HFFc6 (cell line): ENCODE measurements around the gene LYPD8. TPM values are rescaled to one million over a fixed set of nuclear protein-coding genes. Genes with fewer than 3 reads are reported as not detected.

Experiments
- DNase-seq: peaks from one replicate; pipeline ENCODE4 v3.0.0-alpha.2; 2018
- H3K27ac Mint-ChIP-seq: 2 replicates; pipeline ENCODE4 v1.8.0; 2020; ENCODE audit warnings: mild to moderate bottlenecking, mixed read lengths
- H3K27me3 Mint-ChIP-seq: 2 replicates; pipeline ENCODE4 v1.8.0; 2021; ENCODE audit warnings: mild to moderate bottlenecking, moderate library complexity, mixed read lengths; ENCODE audit not compliant: insufficient read depth
- H3K36me3 Mint-ChIP-seq: 2 replicates; pipeline ENCODE4 v1.8.0; 2021; ENCODE audit warnings: low read depth, mixed read lengths
- H3K4me1 Mint-ChIP-seq: 2 replicates; pipeline ENCODE4 v1.8.0; 2020; ENCODE audit warnings: low read depth, mixed read lengths
- H3K4me3 Mint-ChIP-seq: 2 replicates; pipeline ENCODE4 v1.8.0; 2020; ENCODE audit warnings: mild to moderate bottlenecking, moderate library complexity, mixed read lengths
- H3K9me3 Mint-ChIP-seq: 2 replicates; pipeline ENCODE4 v1.8.0; 2020; ENCODE audit warnings: mild to moderate bottlenecking, mixed read lengths
- total RNA-seq, 6 experiments: library from RNA; stranded (reverse); fragmentation: NEBNext Ultra II Directional; extraction: Animal tissue kit (Norgen Biotek cat#: 25700); gene quantifications; 2 replicates in 1 of 6; 3 replicates in 5 of 6; pipeline ENCODE4 v1.2.3, GENCODE V29; 2021
- TF ChIP-seq, protein P1 (sequence below): fragments of 200-600 bp; sonication (generic); IDR thresholded peaks from 2 replicates; pipeline ENCODE4 v1.5.0; 2021; ENCODE audit warnings: antibody characterized with exemption, mild to moderate bottlenecking

The LYPD8 gene
- total RNA-seq, 6 experiments from 2014 or later: 0.14 to 0.58 (median 0.25) TPM; not detected in 2

DNA sequence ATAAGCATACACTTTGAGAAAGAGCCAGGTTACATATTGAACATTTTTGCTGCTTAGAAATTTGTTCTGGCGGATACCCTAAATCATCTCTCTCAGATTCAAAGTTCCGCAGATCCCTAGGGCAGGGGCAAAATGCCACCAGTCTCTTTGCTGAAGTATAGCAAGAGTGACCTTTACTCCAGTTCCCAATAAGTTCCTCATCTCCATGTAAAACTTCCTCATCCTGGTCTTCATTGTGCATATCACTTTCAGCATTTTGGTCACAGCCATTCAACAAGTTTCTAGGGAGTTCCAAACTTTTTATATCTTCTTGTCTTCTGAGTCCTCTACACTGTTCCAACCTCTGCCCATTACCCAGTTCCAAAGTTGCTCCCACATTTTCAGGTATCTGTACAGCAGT, 23.3 kb upstream of the LYPD8 start:
- peaks cover 6% of the 10 kb centered on the region for H3K27me3 Mint-ChIP-seq
- H3K27ac Mint-ChIP-seq: no peak overlapping the region
- H3K9me3 Mint-ChIP-seq: no peaks in the 10 kb centered on the region; the same call in 1 of the 2 replicates
- no peaks in the 10 kb centered on the region for H3K4me1 Mint-ChIP-seq
- TF ChIP-seq, protein P1, sequence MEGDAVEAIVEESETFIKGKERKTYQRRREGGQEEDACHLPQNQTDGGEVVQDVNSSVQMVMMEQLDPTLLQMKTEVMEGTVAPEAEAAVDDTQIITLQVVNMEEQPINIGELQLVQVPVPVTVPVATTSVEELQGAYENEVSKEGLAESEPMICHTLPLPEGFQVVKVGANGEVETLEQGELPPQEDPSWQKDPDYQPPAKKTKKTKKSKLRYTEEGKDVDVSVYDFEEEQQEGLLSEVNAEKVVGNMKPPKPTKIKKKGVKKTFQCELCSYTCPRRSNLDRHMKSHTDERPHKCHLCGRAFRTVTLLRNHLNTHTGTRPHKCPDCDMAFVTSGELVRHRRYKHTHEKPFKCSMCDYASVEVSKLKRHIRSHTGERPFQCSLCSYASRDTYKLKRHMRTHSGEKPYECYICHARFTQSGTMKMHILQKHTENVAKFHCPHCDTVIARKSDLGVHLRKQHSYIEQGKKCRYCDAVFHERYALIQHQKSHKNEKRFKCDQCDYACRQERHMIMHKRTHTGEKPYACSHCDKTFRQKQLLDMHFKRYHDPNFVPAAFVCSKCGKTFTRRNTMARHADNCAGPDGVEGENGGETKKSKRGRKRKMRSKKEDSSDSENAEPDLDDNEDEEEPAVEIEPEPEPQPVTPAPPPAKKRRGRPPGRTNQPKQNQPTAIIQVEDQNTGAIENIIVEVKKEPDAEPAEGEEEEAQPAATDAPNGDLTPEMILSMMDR: no peak
- DNase-seq: no peak
- H3K36me3 Mint-ChIP-seq: no peaks in the 10 kb centered on the region
- no peak overlapping the region for H3K4me3 Mint-ChIP-seq

DNA sequence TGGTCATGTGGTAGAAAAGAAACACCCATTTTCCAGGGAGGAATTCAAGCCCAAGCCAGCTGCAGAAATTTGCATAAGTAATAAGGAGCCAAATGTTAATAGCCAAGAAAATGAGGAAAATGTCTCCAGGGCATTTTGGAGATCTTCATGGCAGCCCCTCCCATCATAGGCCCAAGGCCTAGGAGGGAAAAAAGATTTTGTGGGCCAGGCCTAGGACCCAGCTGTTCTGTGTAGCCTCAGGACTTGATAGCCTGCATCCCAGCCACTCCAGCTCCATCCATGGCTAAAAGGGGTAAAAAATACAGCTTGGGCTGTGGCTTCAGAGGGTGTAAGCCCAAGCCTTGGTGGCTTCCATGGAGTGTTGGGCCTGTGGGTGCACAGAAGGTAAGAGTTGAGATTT, 21.4 kb upstream of the LYPD8 start:
- no peak for DNase-seq
- Mint-ChIP-seq H3K9me3 (no peaks in the 10 kb centered on the region; the same call in 1 of the 2 replicates), H3K36me3 (no peaks in the 10 kb centered on the region), H3K27ac (no peak overlapping the region), H3K4me1 (no peaks in the 10 kb centered on the region), H3K27me3 (peaks cover 6% of the 10 kb centered on the region), H3K4me3 (no peak overlapping the region)
- TF ChIP-seq, protein P1: no peak

DNA sequence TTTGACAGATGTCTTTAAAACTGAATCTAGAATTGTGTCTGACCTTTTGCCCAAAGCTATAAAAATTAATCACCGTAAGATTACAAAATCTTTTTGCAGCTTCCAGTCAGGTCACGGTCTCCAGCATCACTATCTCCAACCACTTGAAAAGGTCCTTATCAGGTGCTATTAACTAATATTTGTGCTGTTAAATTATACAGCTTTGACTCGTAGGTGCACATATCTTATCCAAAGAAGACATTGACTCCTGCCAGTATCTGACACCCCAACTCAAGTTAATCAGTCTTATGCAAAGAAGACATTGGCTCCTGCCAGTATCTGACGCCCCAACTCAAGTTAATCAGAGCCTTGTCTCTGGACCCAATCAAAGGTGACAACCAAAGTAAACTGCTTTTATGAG, 19.9 kb upstream of the LYPD8 start:
- TF ChIP-seq, protein P1: no peak
- DNase-seq: no peak
- H3K4me1 Mint-ChIP-seq: no peaks in the 10 kb centered on the region
- H3K9me3 Mint-ChIP-seq: no peaks in the 10 kb centered on the region; the same call in 1 of the 2 replicates
- no peaks in the 10 kb centered on the region for H3K36me3 Mint-ChIP-seq
- H3K27me3 Mint-ChIP-seq: peaks cover 3% of the 10 kb centered on the region
- H3K27ac Mint-ChIP-seq: no peak overlapping the region
- no peak overlapping the region for H3K4me3 Mint-ChIP-seq

DNA sequence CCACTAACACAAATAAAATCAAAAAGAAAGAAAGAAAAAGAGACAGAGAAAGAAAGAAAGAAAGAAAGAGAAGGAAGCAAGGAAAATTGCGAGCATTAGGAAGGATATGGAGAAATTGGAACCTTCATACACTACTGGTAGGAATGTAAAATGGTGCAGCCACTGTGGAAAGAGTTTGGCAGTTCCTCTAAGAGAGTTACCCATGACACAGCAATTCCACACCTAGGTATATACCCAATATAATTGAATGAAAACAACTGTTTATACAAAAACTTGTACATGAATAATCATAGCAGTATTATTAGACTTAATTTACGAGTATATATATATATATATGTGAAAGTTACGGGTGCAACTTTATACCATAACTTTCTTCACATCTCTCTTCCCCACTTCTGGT, 4.1 kb upstream of the LYPD8 start:
- Mint-ChIP-seq H3K27ac (no peak overlapping the region), H3K4me1 (no peaks in the 10 kb centered on the region), H3K4me3 (no peak overlapping the region), H3K27me3 (no peaks in the 10 kb centered on the region; the same call in none of the 2 replicates), H3K36me3 (no peaks in the 10 kb centered on the region), H3K9me3 (peaks cover 11% of the 10 kb centered on the region; the same call in 1 of the 2 replicates)
- no peak for DNase-seq
- TF ChIP-seq, protein P1: no peak

DNA sequence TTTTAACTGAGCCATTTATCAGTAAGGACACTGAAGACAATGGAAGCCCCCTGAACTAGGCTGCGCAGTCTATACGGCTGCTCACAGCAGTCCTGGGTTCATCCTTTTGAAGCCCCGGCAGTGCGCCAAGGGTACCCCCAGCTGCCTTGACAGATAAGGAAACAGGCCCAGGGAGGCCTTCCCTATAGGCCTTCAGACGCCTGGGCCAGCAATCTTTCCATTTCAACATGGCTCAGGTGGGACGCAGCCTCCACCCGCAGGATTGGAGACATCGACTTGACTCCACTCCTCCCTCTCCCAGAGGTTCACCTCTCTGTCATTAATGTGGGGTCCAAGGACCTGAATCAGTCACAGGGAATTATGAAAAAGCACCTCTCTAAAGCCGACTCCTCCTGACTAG, 2.8 kb upstream of the LYPD8 start:
- Mint-ChIP-seq H3K27me3 (no peaks in the 10 kb centered on the region; the same call in none of the 2 replicates), H3K4me3 (no peak overlapping the region), H3K4me1 (no peaks in the 10 kb centered on the region), H3K36me3 (no peaks in the 10 kb centered on the region), H3K27ac (no peak overlapping the region), H3K9me3 (peaks cover 11% of the 10 kb centered on the region; the same call in 1 of the 2 replicates)
- TF ChIP-seq, protein P1: no peak
- no peak for DNase-seq

DNA sequence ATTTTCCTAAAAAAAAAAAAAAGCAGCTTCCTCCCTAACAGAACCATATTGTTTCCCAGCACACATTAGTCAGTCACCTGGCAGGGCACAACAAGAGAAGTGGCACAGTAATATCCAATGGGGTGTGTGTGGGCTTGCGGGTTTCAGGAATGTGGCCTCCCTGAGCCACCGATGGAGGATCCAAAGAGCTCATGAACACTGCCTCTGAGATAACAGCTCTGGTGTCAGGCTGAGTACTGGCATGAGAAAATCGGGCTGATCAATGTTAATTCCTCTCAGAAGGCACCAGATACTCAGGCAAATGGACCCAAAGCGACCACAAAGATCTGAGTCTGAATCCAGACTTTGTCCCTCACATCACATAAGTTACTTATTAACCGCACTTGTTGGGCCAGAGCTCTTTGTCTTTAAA, 2.2 kb upstream of the LYPD8 start:
- Mint-ChIP-seq H3K4me1 (no peaks in the 10 kb centered on the region), H3K9me3 (peaks cover 11% of the 10 kb centered on the region; the same call in 1 of the 2 replicates), H3K27me3 (no peaks in the 10 kb centered on the region; the same call in none of the 2 replicates), H3K27ac (no peak overlapping the region), H3K4me3 (no peak overlapping the region), H3K36me3 (no peaks in the 10 kb centered on the region)
- TF ChIP-seq, protein P1: no peak
- DNase-seq: no peak
